HTR-8/SVneo (cell line): ENCODE data around the gene OR11H7.
"Not testable (repeated sequence)": the region's sequence is repeated elsewhere in the genome, so short reads cannot be mapped to it uniquely, and the experiment has no call there.

Source experiments
- DNase-seq: peaks from one replicate; pipeline ENCODE4 v3.0.0; 2011; ENCODE audit warnings: low spot score, mixed read lengths; ENCODE audit not compliant: insufficient read length
- FAIRE-seq: peaks from 2 replicates; lab custom pipeline; 2011; peaks lifted over from hg19 to GRCh38; lab: Jason Lieb, UNC

OR11H7 gene

DNA sequence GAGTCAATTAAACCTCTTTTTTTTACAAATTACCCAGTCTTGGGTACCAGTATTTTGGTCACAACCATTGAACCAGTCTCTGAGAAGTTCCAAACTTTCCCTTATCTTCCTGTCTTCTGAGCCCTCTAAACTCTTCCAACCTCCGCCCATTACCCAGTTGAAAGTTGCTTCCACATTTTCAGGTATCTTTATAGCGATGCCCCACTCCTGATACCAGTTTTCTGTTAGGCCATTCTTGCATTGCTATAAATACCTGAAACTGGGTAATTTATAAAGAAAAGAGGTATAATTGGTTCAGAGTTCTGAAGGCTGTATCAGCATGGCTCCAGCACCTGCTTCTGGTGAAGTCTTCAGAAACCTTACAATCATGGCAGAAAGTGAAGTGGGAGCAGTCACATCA, 45.3 kb downstream of the OR11H7 start:
- FAIRE-seq (no peak), DNase-seq (no peak)

DNA sequence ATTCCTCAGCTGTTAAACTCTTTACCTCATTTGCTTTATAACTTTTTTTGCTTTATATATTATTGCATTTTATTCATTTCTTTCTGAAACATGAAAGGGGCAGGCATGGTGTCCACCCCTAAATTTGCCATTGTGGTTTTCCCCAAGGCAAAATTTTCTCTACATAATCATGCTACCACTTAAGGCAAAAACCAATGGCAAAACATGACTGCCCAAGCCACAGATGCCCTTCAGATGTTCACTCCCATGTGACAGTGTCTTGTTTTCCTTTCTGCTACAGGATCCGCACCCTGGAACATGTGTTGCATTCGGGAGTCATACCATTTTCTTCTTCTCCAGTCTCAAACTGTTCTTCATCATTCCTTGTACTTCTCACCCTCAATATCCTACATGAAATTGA, 48.6 kb downstream of the OR11H7 start:
- FAIRE-seq (no peak), DNase-seq (no peak)

DNA sequence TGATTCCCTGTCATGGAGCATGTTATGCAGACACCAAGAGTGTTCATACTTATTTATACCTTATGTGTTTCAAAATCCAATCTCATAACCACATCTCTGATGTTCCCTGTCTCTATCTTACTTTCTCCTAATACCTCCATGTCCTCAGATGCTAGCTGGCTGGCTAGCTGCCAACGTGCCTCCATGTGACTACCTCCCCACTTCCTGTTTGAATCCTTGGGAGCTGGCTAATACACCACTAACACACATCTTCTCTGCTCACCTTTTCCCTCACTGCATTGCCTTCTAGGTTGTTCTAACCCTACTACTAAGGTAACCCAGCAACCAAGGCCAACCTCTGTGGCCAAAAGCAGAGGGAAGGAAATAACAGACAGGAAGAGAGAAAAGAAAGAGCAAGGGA, 49.6 kb downstream of the OR11H7 start:
- DNase-seq, result no peak
- no peak for FAIRE-seq

DNA sequence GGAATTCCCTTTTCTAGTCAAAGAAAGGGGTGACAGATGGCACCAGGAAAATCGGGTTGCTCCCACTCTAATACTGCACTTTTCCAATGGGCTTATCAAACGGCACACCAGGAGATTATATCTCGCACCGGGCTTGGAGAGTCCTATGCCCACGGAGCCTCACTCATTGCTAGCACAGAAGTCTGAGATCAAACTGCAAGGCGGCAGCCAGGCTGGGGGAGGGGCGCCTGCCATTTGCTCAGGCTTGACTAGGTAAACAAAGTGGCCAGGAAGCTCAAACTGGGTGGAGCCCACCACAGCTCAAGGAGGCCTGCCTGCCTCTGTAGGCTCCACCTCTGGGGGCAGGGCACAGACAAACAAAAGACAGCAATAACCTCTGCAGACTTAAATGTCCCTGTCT, 51.5 kb downstream of the OR11H7 start:
- not testable (repeated sequence) for FAIRE-seq, DNase-seq
